H9 (cell line): ENCODE measurements around the gene USP35. TPM values are rescaled to one million over a fixed set of nuclear protein-coding genes. Genes with fewer than 3 reads are reported as not detected.

Experiments used
- DNase-seq: peaks from one replicate; pipeline ENCODE4 v3.0.0-alpha.2; 2017
- H2AFZ ChIP-seq: one replicate; pipeline ENCODE4 v1.6.1; 2013; ENCODE audit warnings: mild to moderate bottlenecking, low read length, control low read depth, moderate library complexity
- H2AK5ac ChIP-seq: 2 replicates; pipeline ENCODE4 v1.6.1; 2013; ENCODE audit warnings: low read length, control low read depth, mixed read lengths; ENCODE audit not compliant: insufficient read length
- H2BK120ac ChIP-seq: one replicate; pipeline ENCODE4 v1.6.1; 2013; ENCODE audit warnings: low read depth, mild to moderate bottlenecking, low read length, control low read depth, inconsistent platforms; ENCODE audit not compliant: poor library complexity, severe bottlenecking
- H2BK12ac ChIP-seq: 2 replicates; pipeline ENCODE4 v1.6.1; 2013; ENCODE audit warnings: low read length, control low read depth, mixed read lengths, low read depth; ENCODE audit not compliant: insufficient read length
- H2BK15ac ChIP-seq: 2 replicates; pipeline ENCODE4 v1.6.1; 2013; ENCODE audit warnings: low read depth, low read length, control low read depth
- H2BK20ac ChIP-seq: one replicate; pipeline ENCODE4 v1.6.1; 2013; ENCODE audit warnings: low read depth, mild to moderate bottlenecking, low read length, control low read depth, inconsistent platforms; ENCODE audit not compliant: poor library complexity, severe bottlenecking
- H2BK5ac ChIP-seq: 2 replicates; pipeline ENCODE4 v1.6.1; 2013; ENCODE audit warnings: low read length, control low read depth, mixed read lengths; ENCODE audit not compliant: insufficient read length
- H3K14ac ChIP-seq: 2 replicates; pipeline ENCODE4 v1.6.1; 2013; ENCODE audit warnings: low read length, control low read depth; ENCODE audit not compliant: insufficient read depth
- H3K18ac ChIP-seq: 2 replicates; pipeline ENCODE4 v1.6.1; 2013; ENCODE audit warnings: low read depth, mild to moderate bottlenecking, mixed read lengths, low read length, control low read depth; ENCODE audit not compliant: insufficient read length
- H3K23ac ChIP-seq: 2 replicates; pipeline ENCODE4 v1.6.1; 2013; ENCODE audit warnings: low read length, control low read depth, mixed read lengths, low read depth; ENCODE audit not compliant: insufficient read length
- H3K23me2 ChIP-seq: 2 replicates; pipeline ENCODE4 v1.6.1; 2013; ENCODE audit warnings: low read depth, mild to moderate bottlenecking, mixed read lengths, low read length, control low read depth; ENCODE audit not compliant: insufficient read length, poor library complexity, severe bottlenecking
- H3K27ac ChIP-seq: 2 replicates; pipeline ENCODE4 v1.5.1; 2013; ENCODE audit warnings: low read length, control low read depth, mixed read lengths, low read depth; ENCODE audit not compliant: insufficient read length
- H3K27me3 ChIP-seq: 2 replicates; pipeline ENCODE4 v1.6.1; 2013; ENCODE audit warnings: low read length, control low read depth, inconsistent platforms; ENCODE audit not compliant: insufficient read depth
- H3K4ac ChIP-seq: 2 replicates; pipeline ENCODE4 v1.6.1; 2013; ENCODE audit warnings: low read depth, mild to moderate bottlenecking, control low read depth, inconsistent platforms, low read length, moderate library complexity
- H3K4me1 ChIP-seq: 2 replicates; pipeline ENCODE4 v1.6.1; 2013; ENCODE audit warnings: low read length, control low read depth, inconsistent platforms; ENCODE audit not compliant: insufficient read depth
- H3K4me2 ChIP-seq: 2 replicates; pipeline ENCODE4 v1.6.1; 2013; ENCODE audit warnings: low read length, control low read depth, mixed read lengths; ENCODE audit not compliant: insufficient read length, insufficient read depth
- H3K56ac ChIP-seq: 2 replicates; pipeline ENCODE4 v1.6.1; 2013; ENCODE audit warnings: low read depth, mild to moderate bottlenecking, mixed read lengths, low read length, control low read depth; ENCODE audit not compliant: insufficient read length
- H3K79me1 ChIP-seq: 2 replicates; pipeline ENCODE4 v1.6.1; 2013; ENCODE audit warnings: low read depth, mild to moderate bottlenecking, moderate library complexity, low read length, control low read depth, inconsistent platforms; ENCODE audit not compliant: insufficient read depth, poor library complexity, severe bottlenecking
- H3K79me2 ChIP-seq: 2 replicates; pipeline ENCODE4 v1.6.1; 2013; ENCODE audit warnings: low read length, control low read depth, inconsistent platforms; ENCODE audit not compliant: insufficient read depth
- H3K9ac ChIP-seq: 2 replicates; pipeline ENCODE4 v1.6.1; 2013; ENCODE audit warnings: low read length, control low read depth, mixed read lengths; ENCODE audit not compliant: insufficient read length; ENCODE audit errors: extremely low read depth
- H3K9me3 ChIP-seq: one replicate; pipeline ENCODE4 v1.6.1; 2013; ENCODE audit warnings: low read depth, low read length, inconsistent platforms; ENCODE audit not compliant: control insufficient read depth
- H3T11ph ChIP-seq: one replicate; pipeline ENCODE4 v1.6.1; 2013; ENCODE audit warnings: mild to moderate bottlenecking, low read length, control low read depth, inconsistent platforms
- H4K20me1 ChIP-seq: one replicate; pipeline ENCODE4 v1.6.1; 2013; ENCODE audit not compliant: control insufficient read depth, insufficient read length, insufficient read depth
- H4K5ac ChIP-seq: 2 replicates; pipeline ENCODE4 v1.6.1; 2013; ENCODE audit warnings: low read depth, mild to moderate bottlenecking, mixed read lengths, low read length, control low read depth; ENCODE audit not compliant: insufficient read length
- H4K8ac ChIP-seq: replicated peaks from 2 replicates; pipeline ENCODE4 v1.6.1; 2013; ENCODE audit warnings: low read length, control low read depth, mixed read lengths, low read depth; ENCODE audit not compliant: insufficient read length
- H4K91ac ChIP-seq: 2 replicates; pipeline ENCODE4 v1.6.1; 2013; ENCODE audit warnings: low read depth, mild to moderate bottlenecking, moderate library complexity, mixed read lengths, low read length, control low read depth; ENCODE audit not compliant: insufficient read length
- H3K27ac Mint-ChIP-seq, 3 experiments: 2 replicates in 2 of 3; 3 replicates in 1 of 3; pipeline ENCODE4 v1.8.0; 2020 to 2021; ENCODE audit warnings: mixed read lengths in 3 of 3, mild to moderate bottlenecking in 1 of 3, moderate library complexity in 1 of 3
- H3K27me3 Mint-ChIP-seq: 2 replicates; pipeline ENCODE4 v1.8.0; 2021; ENCODE audit warnings: low read depth, mild to moderate bottlenecking, moderate library complexity, mixed read lengths
- H3K36me3 Mint-ChIP-seq, 3 experiments: 2 replicates in 2 of 3; 3 replicates in 1 of 3; pipeline ENCODE4 v1.8.0; 2020 to 2021; ENCODE audit warnings: low read depth in 3 of 3, mixed read lengths in 3 of 3; ENCODE audit not compliant: insufficient read depth in 1 of 3
- H3K4me1 Mint-ChIP-seq, 2 experiments: 2 replicates each; pipeline ENCODE4 v1.8.0; 2020; ENCODE audit warnings: mixed read lengths in 2 of 2
- H3K4me3 Mint-ChIP-seq, 2 experiments: 2 replicates in 1 of 2; 3 replicates in 1 of 2; pipeline ENCODE4 v1.8.0; 2020 to 2021; ENCODE audit warnings: mild to moderate bottlenecking in 2 of 2, mixed read lengths in 2 of 2, moderate library complexity in 1 of 2
- H3K9me3 Mint-ChIP-seq, 2 experiments: 2 replicates in 1 of 2; 3 replicates in 1 of 2; pipeline ENCODE4 v1.8.0; 2020; ENCODE audit warnings: mild to moderate bottlenecking in 2 of 2, mixed read lengths in 2 of 2, moderate library complexity in 1 of 2
- WGBS: extraction: QIAGEN DNeasy Blood & Tissue Kit; methylation state at CpG from one replicate; pipeline ENCODE4 v1.1.7; 2013; ENCODE audit warnings: missing lambda C conversion rate, low lambda C conversion rate, mixed read lengths; ENCODE audit not compliant: insufficient read length; ENCODE audit errors: extremely low coverage; 5-methylcytosine and 5-hydroxymethylcytosine counted together
- total RNA-seq: library from RNA; stranded (reverse); gene quantifications from 2 replicates; pipeline ENCODE4 v1.2.1, GENCODE V29; 2021
- TF ChIP-seq, protein P1 (sequence below): fragments of 200-600 bp; sonication (generic); conservative IDR thresholded peaks from 3 replicates; pipeline ENCODE4 v1.8.0; 2021; ENCODE audit warnings: antibody characterized with exemption, mild to moderate bottlenecking

The USP35 gene
- total RNA-seq, 1 experiment from 2014 or later, result 6.8 TPM

DNA sequence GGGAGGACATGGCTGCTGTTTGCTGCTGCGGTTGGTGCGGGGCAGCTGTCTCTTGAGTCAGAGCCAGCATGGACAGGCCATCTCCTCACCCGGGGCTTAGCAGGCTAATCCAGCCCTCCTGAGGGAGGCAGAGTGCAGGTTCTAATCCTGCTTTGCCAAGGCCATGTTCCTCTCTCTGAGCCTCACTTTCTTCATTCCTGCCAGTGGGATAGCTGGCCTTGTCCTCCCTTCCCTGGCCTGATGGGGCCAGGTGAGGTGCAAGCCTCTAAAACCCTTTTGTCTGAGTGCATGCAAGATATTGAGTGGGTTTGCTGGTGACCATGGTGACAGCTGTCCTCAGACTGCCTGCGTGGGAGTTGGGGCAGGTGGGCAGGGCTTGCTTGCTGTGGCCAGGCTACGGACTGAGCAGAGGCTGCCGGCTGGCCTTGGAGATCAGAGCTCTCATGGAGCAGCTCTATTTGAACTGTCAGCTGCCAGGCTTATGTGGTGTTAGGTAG, 3.6 kb downstream of the USP35 start:
- H4K20me1 ChIP-seq, result no peaks in the 10 kb centered on the region

More for the DNA sequence above, 3.6 kb downstream of the USP35 start:
- Mint-ChIP-seq H3K27me3 (peaks cover 4% of the 10 kb centered on the region), H3K36me3 (no peaks in the 10 kb centered on the region; a peak in 1 of 7 replicates), H3K9me3 (no peaks in the 10 kb centered on the region; a peak in 1 of 5 replicates), H3K27ac (no peak overlapping the region), H3K4me1 (peaks cover 17 to 18% of the 10 kb centered on the region in 2 experiments), H3K4me3 (no peak overlapping the region; a peak in 1 of 5 replicates)
- no peak overlapping the region for H2BK120ac ChIP-seq
- no peak overlapping the region for H2AK5ac ChIP-seq
- no peaks in the 10 kb centered on the region for H3K79me1 ChIP-seq
- H3K4ac ChIP-seq, result no peak overlapping the region
- no peaks in the 10 kb centered on the region for H3K79me2 ChIP-seq
- no peak overlapping the region for H3K18ac ChIP-seq
- H3K14ac ChIP-seq, result no peak overlapping the region
- H2BK20ac ChIP-seq, result no peak overlapping the region
- no peaks in the 10 kb centered on the region for H3K4me1 ChIP-seq
- H2BK15ac ChIP-seq, result no peak overlapping the region
- H3K27ac ChIP-seq, result no peak overlapping the region
- no peak overlapping the region for H3K56ac ChIP-seq
- no peak overlapping the region for H2AFZ ChIP-seq
- no peak overlapping the region for H3K4me2 ChIP-seq
- H4K91ac ChIP-seq, result no peak overlapping the region
- TF ChIP-seq, protein P1, sequence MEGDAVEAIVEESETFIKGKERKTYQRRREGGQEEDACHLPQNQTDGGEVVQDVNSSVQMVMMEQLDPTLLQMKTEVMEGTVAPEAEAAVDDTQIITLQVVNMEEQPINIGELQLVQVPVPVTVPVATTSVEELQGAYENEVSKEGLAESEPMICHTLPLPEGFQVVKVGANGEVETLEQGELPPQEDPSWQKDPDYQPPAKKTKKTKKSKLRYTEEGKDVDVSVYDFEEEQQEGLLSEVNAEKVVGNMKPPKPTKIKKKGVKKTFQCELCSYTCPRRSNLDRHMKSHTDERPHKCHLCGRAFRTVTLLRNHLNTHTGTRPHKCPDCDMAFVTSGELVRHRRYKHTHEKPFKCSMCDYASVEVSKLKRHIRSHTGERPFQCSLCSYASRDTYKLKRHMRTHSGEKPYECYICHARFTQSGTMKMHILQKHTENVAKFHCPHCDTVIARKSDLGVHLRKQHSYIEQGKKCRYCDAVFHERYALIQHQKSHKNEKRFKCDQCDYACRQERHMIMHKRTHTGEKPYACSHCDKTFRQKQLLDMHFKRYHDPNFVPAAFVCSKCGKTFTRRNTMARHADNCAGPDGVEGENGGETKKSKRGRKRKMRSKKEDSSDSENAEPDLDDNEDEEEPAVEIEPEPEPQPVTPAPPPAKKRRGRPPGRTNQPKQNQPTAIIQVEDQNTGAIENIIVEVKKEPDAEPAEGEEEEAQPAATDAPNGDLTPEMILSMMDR, result no peak
- no peak overlapping the region for H3T11ph ChIP-seq
- no peaks in the 10 kb centered on the region; the same call in 1 of the 2 replicates for H3K27me3 ChIP-seq
- H3K9ac ChIP-seq, result no peak overlapping the region
- H4K8ac ChIP-seq, result no peak overlapping the region
- no peak overlapping the region for H2BK12ac ChIP-seq
- H3K23me2 ChIP-seq, result peaks cover 7% of the 10 kb centered on the region
- no peak overlapping the region for H4K5ac ChIP-seq
- no peaks in the 10 kb centered on the region for H3K9me3 ChIP-seq
- H3K23ac ChIP-seq, result no peak overlapping the region
- WGBS, result no CpG with 5 or more reads among the region's 6 CpGs
- no peak overlapping the region for H2BK5ac ChIP-seq
- no peak for DNase-seq
